BLaER1 treated with 17β-estradiol and CSF1 and Interleukin-3, amounts not matched to agents 10 nM and 100 nM (cell line): Measurements from ENCODE around the gene HS6ST1.

Experiments
- H3K27ac ChIP-seq, 11 experiments: shearing (Covaris generic); formaldehyde crosslinking; 2 replicates each; pipeline ENCODE4 v1.8.1; 2022
- H3K27me3 ChIP-seq, 11 experiments: shearing (Covaris generic); formaldehyde crosslinking; 2 replicates each; pipeline ENCODE4 v1.8.1; 2022
- H3K36me3 ChIP-seq, 11 experiments: shearing (Covaris generic); formaldehyde crosslinking; 2 replicates each; pipeline ENCODE4 v1.8.1; 2022
- H3K4me1 ChIP-seq, 10 experiments: shearing (Covaris generic); formaldehyde crosslinking; 2 replicates each; pipeline ENCODE4 v1.8.1; 2022
- H3K4me2 ChIP-seq, 11 experiments: shearing (Covaris generic); formaldehyde crosslinking; 2 replicates each; pipeline ENCODE4 v1.8.1; 2022
- H3K4me3 ChIP-seq, 10 experiments: shearing (Covaris generic); formaldehyde crosslinking; 2 replicates each; pipeline ENCODE4 v1.8.1; 2022
- H3K9ac ChIP-seq, 11 experiments: shearing (Covaris generic); formaldehyde crosslinking; 2 replicates each; pipeline ENCODE4 v1.8.1; 2022
- H3K9me3 ChIP-seq, 11 experiments: shearing (Covaris generic); formaldehyde crosslinking; replicated peaks in 1 of 11; 2 replicates each; pipeline ENCODE4 v1.8.1; 2022
- H4K20me1 ChIP-seq, 11 experiments: shearing (Covaris generic); formaldehyde crosslinking; 2 replicates each; pipeline ENCODE4 v1.8.1; 2022
- Cebpa-rat ChIP-seq, 11 experiments: shearing (Covaris generic); IDR thresholded peaks; 2 replicates each; pipeline ENCODE4 v1.8.1; 2022

The HS6ST1 gene

DNA sequence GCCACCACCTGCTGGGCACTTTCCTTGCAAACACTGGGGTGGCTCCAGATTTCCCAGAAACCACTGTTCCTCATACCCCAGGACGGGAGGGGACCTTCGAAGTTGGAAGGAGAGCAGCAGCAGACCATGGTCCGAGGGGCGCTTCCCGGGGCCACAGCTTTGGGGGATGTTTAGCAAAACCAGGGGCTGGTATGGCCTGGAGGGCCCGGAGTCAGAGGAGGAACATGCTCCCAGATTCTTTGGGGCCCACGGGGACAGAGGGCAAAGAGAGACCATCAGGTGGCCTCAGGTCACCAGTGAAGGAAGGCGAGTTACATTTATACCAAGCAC is 25.3 kb downstream of the HS6ST1 start:
- no peak overlapping the region for H3K4me3 ChIP-seq
- no peak overlapping the region for H3K9ac ChIP-seq
- no peaks in the 10 kb centered on the region for H3K27me3 ChIP-seq
- no peak for TF ChIP-seq Cebpa-rat (IDR thresholded peaks at IDR 0.05)
- peaks cover 0 to 12% (median 0%) of the 10 kb centered on the region in 11 experiments; a peak in 5 of 22 replicates for H3K36me3 ChIP-seq
- H3K27ac ChIP-seq = peak overlapping the region in 1 of 11 experiments; percentile 28; a peak in 1 of 22 replicates
- peak overlapping the region in 9 of 11 experiments; percentile 50 to 90 (median 81); a peak in 14 of 22 replicates for H3K4me2 ChIP-seq
- peaks cover 50 to 99% (median 79%) of the 10 kb centered on the region in 11 experiments; a peak in 20 of 22 replicates for H4K20me1 ChIP-seq
- H3K9me3 ChIP-seq = peaks cover 0 to 10% (median 0%) of the 10 kb centered on the region in 11 experiments; a peak in 4 of 22 replicates
- H3K4me1 ChIP-seq = peaks cover 34 to 78% (median 71%) of the 10 kb centered on the region in 10 experiments

DNA sequence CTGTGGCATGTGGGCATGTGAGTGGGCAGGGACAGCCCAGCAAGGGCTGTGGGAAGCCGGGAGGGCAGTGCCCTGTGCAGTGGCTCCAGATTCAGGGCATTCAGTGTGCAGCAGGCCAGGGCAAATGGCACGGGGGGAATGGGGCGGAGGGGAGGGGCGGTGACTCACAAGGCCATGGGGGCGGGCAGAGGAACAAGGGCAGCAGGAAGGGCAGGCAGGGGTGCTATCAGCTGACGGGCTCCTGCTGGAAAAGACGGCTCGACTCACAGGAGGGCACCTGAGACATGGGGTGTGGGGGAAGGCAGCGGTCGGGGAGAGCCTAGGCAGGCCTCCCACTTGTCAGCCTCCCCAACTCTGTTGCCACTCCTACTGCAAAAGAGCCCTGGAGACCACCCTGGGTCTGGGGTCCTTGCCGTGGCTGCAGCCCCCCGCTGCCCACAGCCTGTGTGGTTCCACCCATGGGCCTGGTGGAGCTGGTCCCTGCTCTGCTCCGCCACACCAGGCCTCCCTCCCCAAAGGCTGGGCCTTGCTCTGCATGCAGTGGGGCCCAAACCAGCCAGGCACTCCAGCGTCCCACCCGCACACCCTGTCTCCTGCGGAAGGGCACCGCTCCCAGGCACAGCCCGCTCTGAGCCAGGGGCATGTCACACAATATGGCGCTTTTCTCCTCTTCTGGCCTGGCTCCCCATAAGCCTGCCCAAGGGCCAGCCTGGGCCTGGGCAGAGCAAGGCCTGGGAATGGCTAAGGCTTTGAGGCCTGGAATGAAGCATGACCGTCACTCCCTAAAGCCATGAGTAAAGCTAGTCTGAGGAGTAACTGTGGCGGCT is 25.9 kb downstream of the HS6ST1 start:
- Histone ChIP-seq H3K4me3 (no peak overlapping the region), H3K9ac (peak overlapping the region in 4 of 11 experiments; percentile 49 to 64 (median 61); a peak in 5 of 22 replicates), H3K27me3 (no peaks in the 10 kb centered on the region), H3K9me3 (peaks cover 0 to 4% (median 0%) of the 10 kb centered on the region in 11 experiments; a peak in 1 of 22 replicates), H3K4me2 (peak overlapping the region; percentile 42 to 90 (median 81); a peak in 21 of 22 replicates), H4K20me1 (peaks cover 55 to 99% (median 83%) of the 10 kb centered on the region in 11 experiments; a peak in 20 of 22 replicates), H3K36me3 (peaks cover 0 to 15% (median 0%) of the 10 kb centered on the region in 11 experiments; a peak in 5 of 22 replicates), H3K4me1 (peaks cover 34 to 84% (median 77%) of the 10 kb centered on the region in 10 experiments), H3K27ac (peak overlapping the region in 3 of 11 experiments; percentile 50 to 68 (median 50); a peak in 6 of 22 replicates)
- TF ChIP-seq Cebpa-rat (IDR thresholded peaks at IDR 0.05) = no peak

DNA sequence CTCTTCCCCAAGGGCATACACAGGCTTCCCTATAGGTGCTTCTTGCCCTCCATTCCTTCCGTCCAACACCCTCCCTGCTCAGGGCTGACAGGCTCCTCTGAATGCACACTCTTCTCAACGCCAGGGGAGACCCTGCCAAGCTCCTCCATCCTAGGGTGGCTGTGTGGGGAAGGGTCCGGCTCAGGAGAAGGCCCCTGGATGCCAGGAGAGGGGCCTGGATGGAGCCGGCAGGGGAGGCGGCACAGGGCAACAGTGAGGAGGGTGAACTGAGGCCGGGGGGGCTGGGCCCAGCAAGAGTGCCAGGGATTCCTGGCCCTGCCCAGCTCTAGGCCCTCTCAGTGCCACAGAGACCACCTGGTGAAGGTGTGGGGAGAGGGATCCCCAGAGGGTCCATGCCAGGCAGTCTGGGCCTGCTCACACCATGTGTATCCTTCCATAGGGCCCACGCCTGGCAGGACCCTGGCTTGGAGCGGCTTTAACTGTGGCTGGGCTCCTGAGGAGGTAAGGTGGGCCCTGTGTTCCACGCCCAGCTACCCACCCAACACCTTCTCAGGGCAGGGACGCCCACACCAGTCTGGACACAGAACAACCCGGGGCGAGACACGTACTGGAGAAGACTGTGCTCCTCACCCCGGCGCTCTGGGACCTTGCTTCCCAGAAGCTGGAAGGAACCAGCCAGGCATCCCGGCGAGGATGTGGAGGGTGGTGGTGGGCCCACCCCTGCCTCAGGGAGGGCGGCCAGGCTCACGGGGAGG is 26.6 kb downstream of the HS6ST1 start:
- Histone ChIP-seq H3K36me3 (peaks cover 0 to 15% (median 4%) of the 10 kb centered on the region in 11 experiments; a peak in 6 of 22 replicates), H3K9me3 (no peaks in the 10 kb centered on the region), H3K9ac (peak overlapping the region in 5 of 11 experiments; percentile 5 to 64 (median 60); a peak in 9 of 22 replicates), H3K27ac (peak overlapping the region in 8 of 11 experiments; percentile 5 to 68 (median 34); a peak in 13 of 22 replicates), H3K27me3 (no peaks in the 10 kb centered on the region), H3K4me3 (no peak overlapping the region; a peak in 2 of 20 replicates), H4K20me1 (peaks cover 63 to 99% (median 91%) of the 10 kb centered on the region in 11 experiments; a peak in 20 of 22 replicates), H3K4me1 (peaks cover 34 to 92% (median 85%) of the 10 kb centered on the region in 10 experiments), H3K4me2 (peak overlapping the region; percentile 42 to 90 (median 81); a peak in 21 of 22 replicates)
- TF ChIP-seq Cebpa-rat (IDR thresholded peaks at IDR 0.05) = no peak

DNA sequence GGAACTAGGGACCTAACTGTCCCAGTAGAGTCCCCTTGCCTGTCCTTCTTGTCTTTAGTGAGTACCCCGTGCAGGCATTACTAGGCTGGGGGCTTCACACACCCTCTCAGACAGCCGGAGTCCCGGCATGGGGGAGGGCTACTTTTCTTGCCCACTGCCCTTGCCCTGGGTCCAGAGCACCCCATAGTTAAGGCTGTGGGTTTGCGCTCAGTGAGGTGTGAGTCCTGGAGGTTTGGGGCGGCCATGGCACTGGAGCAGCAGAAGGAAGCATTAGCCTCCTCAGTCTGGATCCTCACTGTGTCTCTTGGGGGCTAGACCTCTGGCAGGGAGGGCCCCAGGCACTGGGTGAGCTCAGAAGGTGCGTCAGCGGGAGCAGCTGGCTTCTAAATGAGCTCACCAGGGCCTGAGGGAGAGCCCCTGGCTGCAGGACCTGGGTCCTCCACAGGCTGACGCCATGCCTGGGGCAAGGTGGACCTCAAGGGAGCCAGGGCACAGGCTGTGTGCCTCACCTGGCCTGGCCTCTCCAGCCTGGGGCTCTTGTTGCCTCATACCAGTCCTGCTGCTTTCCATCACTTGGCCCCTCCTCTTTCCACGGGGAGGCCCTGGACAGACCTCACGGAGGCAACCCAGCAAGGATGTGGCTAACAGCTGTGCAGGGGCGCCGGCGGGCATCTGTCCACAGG is 27.4 kb downstream of the HS6ST1 start:
- H3K36me3 ChIP-seq = peaks cover 0 to 17% (median 4%) of the 10 kb centered on the region in 11 experiments; a peak in 7 of 22 replicates
- H3K4me1 ChIP-seq = peaks cover 41 to 99% (median 89%) of the 10 kb centered on the region in 10 experiments
- H3K9me3 ChIP-seq = no peaks in the 10 kb centered on the region
- no peak overlapping the region; a peak in 3 of 20 replicates for H3K4me3 ChIP-seq
- H3K9ac ChIP-seq = peak overlapping the region in 5 of 11 experiments; percentile 5 to 64 (median 60); a peak in 9 of 22 replicates
- peaks cover 71 to 99% (median 96%) of the 10 kb centered on the region in 11 experiments; a peak in 20 of 22 replicates for H4K20me1 ChIP-seq
- H3K27me3 ChIP-seq = no peaks in the 10 kb centered on the region
- no peak for TF ChIP-seq Cebpa-rat (IDR thresholded peaks at IDR 0.05)
- peak overlapping the region; percentile 42 to 90 (median 81); a peak in 21 of 22 replicates for H3K4me2 ChIP-seq
- peak overlapping the region in 7 of 11 experiments; percentile 5 to 68 (median 46); a peak in 12 of 22 replicates for H3K27ac ChIP-seq

DNA sequence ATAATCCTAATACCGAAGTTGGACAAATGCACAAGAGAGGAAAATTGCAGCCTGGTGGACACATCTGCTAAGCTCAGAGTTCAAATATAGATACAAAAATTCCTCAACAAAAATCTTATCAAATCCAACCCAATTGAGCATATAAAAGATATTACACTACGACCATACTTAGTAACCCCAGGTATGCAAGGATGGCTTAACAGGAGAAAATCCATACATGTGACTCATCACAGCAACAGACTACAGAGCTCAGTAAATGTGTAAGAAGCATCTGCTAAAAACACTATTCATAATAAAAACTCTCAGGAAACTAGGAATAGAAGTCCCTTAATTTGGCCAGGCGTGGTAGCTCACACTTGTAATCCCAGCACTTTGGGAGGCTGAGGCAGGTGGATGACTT is 28.3 kb downstream of the HS6ST1 start:
- Histone ChIP-seq H3K27me3 (no peaks in the 10 kb centered on the region), H3K9me3 (no peaks in the 10 kb centered on the region), H4K20me1 (peaks cover 78 to 100% (median 95%) of the 10 kb centered on the region in 11 experiments; a peak in 20 of 22 replicates), H3K4me2 (peak overlapping the region in 7 of 11 experiments; percentile 78 to 90 (median 82); a peak in 11 of 22 replicates), H3K36me3 (peaks cover 0 to 21% (median 4%) of the 10 kb centered on the region in 11 experiments; a peak in 7 of 22 replicates), H3K27ac (no peak overlapping the region), H3K4me3 (no peak overlapping the region), H3K9ac (no peak overlapping the region), H3K4me1 (peaks cover 41 to 100% (median 94%) of the 10 kb centered on the region in 10 experiments)
- no peak for TF ChIP-seq Cebpa-rat (IDR thresholded peaks at IDR 0.05)

DNA sequence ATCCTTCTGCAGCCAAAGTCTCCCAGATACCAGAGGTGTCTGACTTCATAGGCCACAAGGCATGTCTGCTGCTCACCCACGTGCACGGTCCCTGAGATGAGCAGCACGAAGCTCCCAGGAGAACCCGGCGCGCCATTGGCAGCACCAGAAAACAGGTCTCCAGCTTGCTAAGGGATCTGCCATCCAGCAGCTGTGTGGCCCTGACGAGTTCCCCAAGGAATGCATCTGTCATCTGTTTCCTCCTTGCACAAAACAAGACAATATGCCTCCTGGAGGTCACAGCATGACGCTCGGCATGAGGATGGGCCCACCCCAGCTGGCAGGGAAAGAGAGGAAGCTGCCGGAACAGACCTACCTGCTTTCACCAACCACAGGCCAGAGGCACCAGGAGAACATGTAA is 29.2 kb downstream of the HS6ST1 start:
- Histone ChIP-seq H3K9me3 (no peaks in the 10 kb centered on the region), H3K9ac (no peak overlapping the region), H4K20me1 (peaks cover 76 to 100% (median 92%) of the 10 kb centered on the region in 11 experiments; a peak in 20 of 22 replicates), H3K36me3 (peaks cover 0 to 21% (median 4%) of the 10 kb centered on the region in 11 experiments; a peak in 7 of 22 replicates), H3K4me3 (no peak overlapping the region), H3K27me3 (no peaks in the 10 kb centered on the region), H3K4me1 (peaks cover 36 to 100% (median 90%) of the 10 kb centered on the region in 10 experiments), H3K27ac (peak overlapping the region in 1 of 11 experiments; percentile 36; a peak in 2 of 22 replicates), H3K4me2 (peak overlapping the region; percentile 39 to 90 (median 72); a peak in 21 of 22 replicates)
- no peak for TF ChIP-seq Cebpa-rat (IDR thresholded peaks at IDR 0.05)

DNA sequence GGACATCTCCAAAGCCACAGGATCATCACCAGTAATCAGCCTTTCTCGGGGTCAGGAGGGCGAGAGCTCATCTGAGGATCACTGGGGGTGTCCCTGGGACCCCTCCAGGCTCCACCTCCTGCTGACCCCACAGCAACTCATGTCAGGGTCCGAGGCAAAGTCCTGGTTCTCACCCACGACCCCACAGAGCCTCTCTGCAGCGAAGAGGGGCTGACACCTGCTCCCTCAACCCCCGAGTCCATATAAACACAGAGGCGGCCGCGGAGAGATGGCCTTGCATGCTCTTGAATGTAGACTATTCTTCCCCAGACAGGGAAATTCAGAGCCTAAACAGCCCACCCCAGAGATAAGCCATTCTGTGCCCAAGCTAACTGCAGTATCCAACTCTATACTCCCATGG is 29.9 kb downstream of the HS6ST1 start:
- H3K4me3 ChIP-seq = no peak overlapping the region
- H3K9me3 ChIP-seq = no peaks in the 10 kb centered on the region
- TF ChIP-seq Cebpa-rat (IDR thresholded peaks at IDR 0.05) = no peak
- peak overlapping the region in 9 of 11 experiments; percentile 52 to 90 (median 78); a peak in 18 of 22 replicates for H3K4me2 ChIP-seq
- peaks cover 39 to 100% (median 90%) of the 10 kb centered on the region in 10 experiments for H3K4me1 ChIP-seq
- peak overlapping the region in 1 of 11 experiments; percentile 29; a peak in 1 of 22 replicates for H3K9ac ChIP-seq
- H4K20me1 ChIP-seq = peaks cover 71 to 100% (median 92%) of the 10 kb centered on the region in 11 experiments; a peak in 20 of 22 replicates
- no peaks in the 10 kb centered on the region for H3K27me3 ChIP-seq
- peaks cover 0 to 21% (median 4%) of the 10 kb centered on the region in 11 experiments; a peak in 7 of 22 replicates for H3K36me3 ChIP-seq
- H3K27ac ChIP-seq = peak overlapping the region in 3 of 11 experiments; percentile 23 to 36 (median 32); a peak in 3 of 22 replicates
